ENCODE measurements around the gene CUX1. TPM values are rescaled to one million over a fixed set of nuclear protein-coding genes. Genes with fewer than 3 reads are reported as not detected.

The CUX1 gene
- total and polyA plus RNA-seq, 10 of the 15 experiments (the other 5 are each of a cell fraction or from before 2014, with no cell fraction given) = 6.1 to 48.6 (median 25.9) TPM

DNA sequence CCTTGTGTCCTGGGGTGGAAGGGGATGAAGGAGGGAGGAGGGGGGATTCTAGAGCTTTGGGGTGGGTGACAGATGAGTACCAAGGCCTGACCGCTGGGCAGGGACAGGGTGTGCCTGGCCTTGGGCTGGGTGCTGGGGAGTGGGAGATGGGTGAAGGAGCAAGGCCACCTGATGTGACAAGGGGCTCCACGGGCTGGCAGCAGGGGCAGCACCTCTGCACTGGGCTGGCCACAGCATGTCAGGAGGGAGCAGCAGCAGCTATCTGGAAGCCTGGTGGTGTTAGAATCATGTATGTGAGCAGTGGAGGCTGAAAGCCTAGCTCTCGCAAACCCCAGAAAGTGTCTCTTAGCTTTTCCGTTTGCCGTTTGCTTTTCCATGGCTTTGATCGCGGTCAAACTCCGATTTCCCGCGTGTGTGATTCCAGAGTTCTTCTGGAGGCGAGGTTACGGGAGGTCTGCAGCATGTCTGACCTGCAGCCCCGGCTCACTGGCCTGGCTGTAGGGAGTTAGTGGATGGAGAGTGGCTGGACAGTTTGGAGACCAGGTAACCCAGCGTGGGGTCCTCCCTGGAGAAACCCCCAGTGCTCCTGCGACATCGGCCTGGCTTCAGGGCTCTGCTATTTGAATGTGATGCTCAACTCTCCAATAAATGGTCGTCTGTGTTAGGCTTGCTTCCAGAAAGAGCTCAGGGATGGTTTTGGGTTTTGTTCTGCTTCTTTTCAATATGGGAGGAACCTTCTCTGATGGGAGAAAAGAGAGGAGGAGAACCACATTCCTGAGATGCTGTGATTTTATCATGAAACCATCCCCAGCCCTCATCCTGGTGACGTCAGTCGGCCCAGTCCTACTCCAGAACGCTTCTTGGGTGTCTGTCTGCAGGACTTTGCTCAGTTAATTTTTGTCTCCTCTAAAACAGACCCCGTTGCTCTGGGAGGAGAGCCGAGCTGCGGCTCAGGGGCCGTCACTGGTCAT, 105.5 kb downstream of the CUX1 start (continued):
- TF ChIP-seq, protein P1, sequence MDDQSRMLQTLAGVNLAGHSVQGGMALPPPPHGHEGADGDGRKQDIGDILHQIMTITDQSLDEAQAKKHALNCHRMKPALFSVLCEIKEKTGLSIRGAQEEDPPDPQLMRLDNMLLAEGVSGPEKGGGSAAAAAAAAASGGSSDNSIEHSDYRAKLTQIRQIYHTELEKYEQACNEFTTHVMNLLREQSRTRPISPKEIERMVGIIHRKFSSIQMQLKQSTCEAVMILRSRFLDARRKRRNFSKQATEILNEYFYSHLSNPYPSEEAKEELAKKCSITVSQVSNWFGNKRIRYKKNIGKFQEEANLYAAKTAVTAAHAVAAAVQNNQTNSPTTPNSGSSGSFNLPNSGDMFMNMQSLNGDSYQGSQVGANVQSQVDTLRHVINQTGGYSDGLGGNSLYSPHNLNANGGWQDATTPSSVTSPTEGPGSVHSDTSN (IDR thresholded peaks at IDR 0.05; ENCODE audit: insufficient replicate concordance, low read depth, low read length) = no peak
- TF ChIP-seq RAD21 (IDR thresholded peaks at IDR 0.05; ENCODE audit: insufficient read depth, low read depth, low read length) (no peak), SPI1 (IDR thresholded peaks at IDR 0.05; ENCODE audit: borderline replicate concordance, insufficient read depth, low read depth, low read length) (no peak), MEF2A (IDR thresholded peaks at IDR 0.05; ENCODE audit: insufficient read depth, low read depth, low read length) (no peak), NFYA (IDR thresholded peaks at IDR 0.05; ENCODE audit: borderline replicate concordance, low read depth, low read length) (no peak), CHD2 (IDR thresholded peaks at IDR 0.05; ENCODE audit: borderline replicate concordance, low read depth, low read length) (no peak), NR2C1 (IDR thresholded peaks at IDR 0.05) (no peak), RB1 (IDR thresholded peaks at IDR 0.05; ENCODE audit: borderline replicate concordance) (no peak), KAT2A (conservative IDR thresholded peaks at IDR 0.05; ENCODE audit: control insufficient read depth, low read depth, low read length) (no peak), TBL1XR1 (IDR thresholded peaks at IDR 0.05; ENCODE audit: low read depth, low read length) (no peak)
- TF ChIP-seq, protein P2, sequence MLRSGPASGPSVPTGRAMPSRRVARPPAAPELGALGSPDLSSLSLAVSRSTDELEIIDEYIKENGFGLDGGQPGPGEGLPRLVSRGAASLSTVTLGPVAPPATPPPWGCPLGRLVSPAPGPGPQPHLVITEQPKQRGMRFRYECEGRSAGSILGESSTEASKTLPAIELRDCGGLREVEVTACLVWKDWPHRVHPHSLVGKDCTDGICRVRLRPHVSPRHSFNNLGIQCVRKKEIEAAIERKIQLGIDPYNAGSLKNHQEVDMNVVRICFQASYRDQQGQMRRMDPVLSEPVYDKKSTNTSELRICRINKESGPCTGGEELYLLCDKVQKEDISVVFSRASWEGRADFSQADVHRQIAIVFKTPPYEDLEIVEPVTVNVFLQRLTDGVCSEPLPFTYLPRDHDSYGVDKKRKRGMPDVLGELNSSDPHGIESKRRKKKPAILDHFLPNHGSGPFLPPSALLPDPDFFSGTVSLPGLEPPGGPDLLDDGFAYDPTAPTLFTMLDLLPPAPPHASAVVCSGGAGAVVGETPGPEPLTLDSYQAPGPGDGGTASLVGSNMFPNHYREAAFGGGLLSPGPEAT (IDR thresholded peaks at IDR 0.05; ENCODE audit: low read depth) = no peak
